H1 (cell line): ENCODE measurements around the gene PNPLA4. TPM values are rescaled to one million over a fixed set of nuclear protein-coding genes. Genes with fewer than 3 reads are reported as not detected.

Experiments
- CTCF ChIA-PET: fragments of 300-600 bp; sonication (Branson Sonifier 250); formaldehyde crosslinking; loops from one replicate; lab custom pipeline; 2021; ENCODE audit not compliant: partially characterized antibody; lab: Charles Lee
- POLR2A ChIA-PET: fragments of 300-600 bp; sonication (Branson Sonifier 250); formaldehyde crosslinking; loops from one replicate; lab custom pipeline; 2021; ENCODE audit warnings: inconsistent platforms; ENCODE audit not compliant: partially characterized antibody; lab: Charles Lee
- DNase-seq, 2 experiments: peaks; one replicate each; pipeline versions ENCODE4 v3.0.0 to v3.0.0-alpha.2; 2010 to 2022; ENCODE audit warnings: low spot score in 2 of 2, low read depth in 1 of 2, mixed read lengths in 1 of 2
- FAIRE-seq: peaks from 2 replicates; lab custom pipeline; 2011; peaks lifted over from hg19 to GRCh38; lab: Jason Lieb, UNC
- H2AFZ ChIP-seq: 2 replicates; pipeline ENCODE4 v1.8.1; 2012; ENCODE audit warnings: low read length, inconsistent platforms
- H2AK5ac ChIP-seq: 2 replicates; pipeline ENCODE4 v1.6.1; 2013; ENCODE audit warnings: low read depth, low read length
- H2BK120ac ChIP-seq: replicated peaks from 2 replicates; pipeline ENCODE3; 2013; ENCODE audit warnings: low read depth, low read length, inconsistent platforms
- H2BK12ac ChIP-seq: 2 replicates; pipeline ENCODE4 v1.6.1; 2013; ENCODE audit warnings: low read depth, low read length
- H2BK15ac ChIP-seq: 2 replicates; pipeline ENCODE4 v1.6.1; 2013; ENCODE audit warnings: low read length
- H2BK20ac ChIP-seq: 2 replicates; pipeline ENCODE4 v1.6.1; 2013; ENCODE audit warnings: low read length
- H2BK5ac ChIP-seq: 2 replicates; pipeline ENCODE4 v1.6.1; 2013; ENCODE audit warnings: low read depth, low read length
- H3K14ac ChIP-seq: 2 replicates; pipeline ENCODE4 v1.6.1; 2013; ENCODE audit warnings: inconsistent platforms; ENCODE audit not compliant: insufficient read length
- H3K18ac ChIP-seq: 2 replicates; pipeline ENCODE4 v1.6.1; 2013; ENCODE audit warnings: low read length; ENCODE audit errors: extremely low read depth
- H3K23ac ChIP-seq: 2 replicates; pipeline ENCODE4 v1.6.1; 2013; ENCODE audit warnings: inconsistent platforms; ENCODE audit not compliant: insufficient read length
- H3K23me2 ChIP-seq: 2 replicates; pipeline ENCODE4 v1.6.1; 2013; ENCODE audit warnings: low read depth, low read length
- H3K27ac ChIP-seq: 2 replicates; pipeline ENCODE4 v1.6.1; 2011; ENCODE audit warnings: low read depth, low read length, inconsistent platforms
- H3K27me3 ChIP-seq, 4 experiments: replicated peaks in 1 of 4; 1 replicate in 1 of 4; 2 replicates in 3 of 4; pipeline versions ENCODE4 v1.6.1 to v1.8.1; 2011 to 2013; ENCODE audit warnings: low read length in 3 of 4, mild to moderate bottlenecking in 3 of 4, inconsistent platforms in 2 of 4, mixed read lengths in 2 of 4, moderate library complexity in 1 of 4; ENCODE audit not compliant: control insufficient read depth in 3 of 4, insufficient read depth in 3 of 4; ENCODE audit errors: extremely low read depth in 1 of 4
- H3K36me3 ChIP-seq, 4 experiments: 2 replicates each; pipeline versions ENCODE4 v1.6.1 to v1.8.1; 2011 to 2013; ENCODE audit warnings: mild to moderate bottlenecking in 4 of 4, low read length in 3 of 4, moderate library complexity in 2 of 4, control low read depth in 1 of 4, inconsistent platforms in 1 of 4; ENCODE audit not compliant: insufficient read depth in 4 of 4, control insufficient read depth in 2 of 4
- H3K4ac ChIP-seq: replicated peaks from 2 replicates; pipeline ENCODE3; 2013; ENCODE audit warnings: low read length, low read depth, mixed read lengths, inconsistent platforms; ENCODE audit not compliant: insufficient read length
- H3K4me1 ChIP-seq, 4 experiments: replicated peaks in 1 of 4; 1 replicate in 1 of 4; 2 replicates in 3 of 4; pipeline versions ENCODE4 v1.6.1 to v1.8.1; 2011 to 2013; ENCODE audit warnings: low read length in 3 of 4, inconsistent platforms in 2 of 4, mixed read lengths in 1 of 4; ENCODE audit not compliant: insufficient read depth in 4 of 4, control insufficient read depth in 3 of 4
- H3K4me2 ChIP-seq, 2 experiments: 2 replicates each; pipeline versions ENCODE4 v1.6.1 to v1.8.1; 2011 to 2013; ENCODE audit warnings: low read depth in 2 of 2, low read length in 2 of 2, control low read depth in 1 of 2, inconsistent platforms in 1 of 2, mild to moderate bottlenecking in 1 of 2; ENCODE audit not compliant: insufficient read depth in 1 of 2
- H3K4me3 ChIP-seq, 4 experiments: fragments of 200-600, 300-600 bp in 1 of 4; sonication (generic), shearing (Covaris generic), sonication (Bioruptor Twin) in 1 of 4; 2 replicates each; pipeline versions ENCODE4 v1.5.1 to v1.8.1; 2011 to 2016; ENCODE audit warnings: low read length in 4 of 4, low read depth in 3 of 4, control low read depth in 2 of 4, inconsistent platforms in 2 of 4, mild to moderate bottlenecking in 2 of 4, mixed read lengths in 1 of 4, moderate library complexity in 1 of 4; ENCODE audit not compliant: insufficient read depth in 2 of 4; ENCODE audit errors: extremely low read depth in 1 of 4
- H3K56ac ChIP-seq: replicated peaks from 2 replicates; pipeline ENCODE3; 2013; ENCODE audit warnings: low read depth, mild to moderate bottlenecking, mixed read lengths, low read length, inconsistent platforms; ENCODE audit not compliant: insufficient read length
- H3K79me1 ChIP-seq: 2 replicates; pipeline ENCODE4 v1.6.1; 2013; ENCODE audit warnings: low read depth, low read length, control low read depth
- H3K79me2 ChIP-seq, 2 experiments: 2 replicates each; pipeline versions ENCODE4 v1.6.1 to v1.8.1; 2012 to 2013; ENCODE audit warnings: low read length in 2 of 2, mild to moderate bottlenecking in 2 of 2, inconsistent platforms in 1 of 2; ENCODE audit not compliant: insufficient read depth in 2 of 2, control insufficient read depth in 1 of 2
- H3K9ac ChIP-seq, 4 experiments: replicated peaks in 1 of 4; 1 replicate in 1 of 4; 2 replicates in 3 of 4; pipeline versions ENCODE4 v1.6.1 to v1.8.1; 2011 to 2013; ENCODE audit warnings: low read depth in 3 of 4, low read length in 3 of 4, control low read depth in 2 of 4, mild to moderate bottlenecking in 2 of 4, moderate library complexity in 2 of 4, inconsistent platforms in 1 of 4; ENCODE audit errors: extremely low read depth in 1 of 4
- H3K9me3 ChIP-seq, 2 experiments: 2 replicates each; pipeline versions ENCODE4 v1.6.1 to v1.8.1; 2012 to 2013; ENCODE audit warnings: mild to moderate bottlenecking in 2 of 2, moderate library complexity in 2 of 2, control low read depth in 1 of 2, inconsistent platforms in 1 of 2, low read depth in 1 of 2, low read length in 1 of 2, mixed read lengths in 1 of 2; ENCODE audit not compliant: insufficient read depth in 2 of 2
- H4K20me1 ChIP-seq, 2 experiments: replicated peaks in 1 of 2; 2 replicates each; pipeline versions ENCODE3 to v1.8.1; 2011 to 2013; ENCODE audit warnings: inconsistent platforms in 2 of 2, low read length in 2 of 2, mild to moderate bottlenecking in 1 of 2; ENCODE audit not compliant: insufficient read depth in 2 of 2, control insufficient read depth in 1 of 2
- H4K5ac ChIP-seq: 2 replicates; pipeline ENCODE4 v1.6.1; 2013; ENCODE audit warnings: low read length, low read depth, mixed read lengths, inconsistent platforms; ENCODE audit not compliant: insufficient read length
- H4K8ac ChIP-seq: 2 replicates; pipeline ENCODE4 v1.8.0; 2013; ENCODE audit warnings: mild to moderate bottlenecking, moderate library complexity, low read length, inconsistent platforms; ENCODE audit not compliant: insufficient read depth; ENCODE audit errors: extremely low read depth
- H4K91ac ChIP-seq: replicated peaks from 2 replicates; pipeline ENCODE3; 2013; ENCODE audit warnings: low read length, mixed read lengths, inconsistent platforms; ENCODE audit not compliant: insufficient read length
- BCL11A ChIP-seq, 2 experiments: IDR thresholded peaks; one replicate each; pipeline ENCODE4 v1.6.1; 2011; ENCODE audit warnings: low read depth in 2 of 2, low read length in 2 of 2, mild to moderate bottlenecking in 2 of 2
- BRCA1 ChIP-seq: IDR thresholded peaks from 2 replicates; pipeline ENCODE4 v1.6.1; 2012; ENCODE audit warnings: low read depth, low read length, improper control_type of control experiment
- CBX8 ChIP-seq: fragments of 300-800, 300-1000 bp; sonication (generic); IDR thresholded peaks from 2 replicates; pipeline ENCODE4 v1.7.1; 2016; ENCODE audit warnings: low read depth, low read length, borderline replicate concordance
- CEBPB ChIP-seq: IDR thresholded peaks from 2 replicates; pipeline ENCODE4 v1.6.1; 2012; ENCODE audit warnings: low read depth, low read length
- KDM1A ChIP-seq: fragments of 200-600, 300-600 bp; sonication (generic); IDR thresholded peaks from 2 replicates; pipeline ENCODE4 v1.7.1; 2016; ENCODE audit warnings: mild to moderate bottlenecking, low read length, borderline replicate concordance
- NRF1 ChIP-seq: IDR thresholded peaks from 2 replicates; pipeline ENCODE4 v1.6.1; 2011; ENCODE audit warnings: mild to moderate bottlenecking, low read depth, low read length, improper control_type of control experiment
- POLR2AphosphoS5 ChIP-seq: IDR thresholded peaks from 2 replicates; pipeline ENCODE4 v1.6.1; 2011; ENCODE audit warnings: low read depth, low read length
- RBBP5 ChIP-seq: IDR thresholded peaks from 2 replicates; pipeline ENCODE4 v1.7.1; 2012; ENCODE audit warnings: low read depth, mild to moderate bottlenecking, inconsistent platforms, low read length, moderate library complexity, borderline replicate concordance
- SP4 ChIP-seq: IDR thresholded peaks from 2 replicates; pipeline ENCODE4 v1.6.1; 2012; ENCODE audit warnings: low read length, inconsistent platforms
- SRF ChIP-seq: IDR thresholded peaks from 2 replicates; pipeline ENCODE4 v1.6.1; 2011; ENCODE audit warnings: mild to moderate bottlenecking, low read depth, low read length, moderate library complexity
- TBP ChIP-seq: IDR thresholded peaks from 2 replicates; pipeline ENCODE4 v1.6.1; 2011; ENCODE audit warnings: low read depth, low read length, improper control_type of control experiment
- YY1 ChIP-seq: IDR thresholded peaks from 2 replicates; pipeline ENCODE4 v1.6.1; 2011; ENCODE audit warnings: low read depth, mild to moderate bottlenecking, low read length
- WGBS, 2 experiments: shearing (Covaris generic) in 1 of 2; methylation state at CpG; one replicate each; pipeline versions ENCODE4 v1.1.6 to v1.1.7; 2013 to 2015; ENCODE audit warnings: low lambda C conversion rate in 2 of 2, mixed read lengths in 2 of 2, inconsistent platforms in 1 of 2, low coverage in 1 of 2, missing lambda C conversion rate in 1 of 2; ENCODE audit not compliant: insufficient replicate concordance in 2 of 2, insufficient coverage in 1 of 2, insufficient read length in 1 of 2; ENCODE audit errors: extremely low coverage in 1 of 2, missing lambda C conversion rate in 1 of 2; 5-methylcytosine and 5-hydroxymethylcytosine counted together
- polyA plus RNA-seq, 7 experiments: library from polyadenylated mRNA; depleted of rRNA in 3 of 7; stranded (reverse) in 5 of 7; unstranded in 2 of 7; fragments of >200 nt in 5 of 7; fragments of 200-250 nt in 2 of 7; gene quantifications; 1 replicate in 5 of 7; 2 replicates in 1 of 7; 4 replicates in 1 of 7; pipeline versions ENCODE4 v1.2.1 to v1.2.3, GENCODE V29; 2011 to 2013; ENCODE audit warnings: missing spikeins in 2 of 7, mixed read lengths in 2 of 7
- total RNA-seq: library from RNA; stranded (reverse); fragmentation: NEBNext Ultra II Directional; extraction: Animal tissue kit (Norgen Biotek cat#: 25700); gene quantifications from 2 replicates; pipeline ENCODE4 v1.2.1, GENCODE V29; 2021

PNPLA4 gene
- total and polyA plus RNA-seq, 2 of the 8 experiments (the other 6 are each of a cell fraction or from before 2014, with no cell fraction given): 14.3 to 18.2 TPM

DNA sequence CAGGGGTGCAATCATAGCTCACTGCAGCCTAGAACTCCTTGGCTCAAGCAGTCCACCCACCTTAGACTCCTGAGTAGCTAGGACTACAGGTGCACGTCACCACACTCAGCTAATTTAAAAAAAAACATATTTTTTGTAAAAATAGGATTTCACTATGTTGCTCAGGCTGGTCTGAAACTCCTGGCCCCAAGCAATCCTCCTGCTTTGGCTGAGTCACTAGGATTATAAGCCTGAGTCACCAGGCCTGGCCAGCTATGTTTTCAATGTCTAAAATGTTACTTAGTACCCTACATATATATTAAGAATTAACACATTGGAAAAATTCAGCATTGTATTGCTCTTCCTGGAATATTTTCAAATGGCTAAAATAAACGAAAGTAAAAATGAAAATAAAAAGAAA is 37.5 kb downstream of the PNPLA4 start:
- WGBS, 2 experiments: 95% methylated on average over 2 of the region's 2 CpGs; no CpG with 5 or more reads in 1 of the 2 experiments
- Histone ChIP-seq H4K8ac (no peak overlapping the region), H3K56ac (no peak overlapping the region), H4K91ac (no peak overlapping the region), H2BK20ac (no peak overlapping the region), H2BK15ac (no peak overlapping the region), H3K27ac (no peak overlapping the region), H3K9ac (no peak overlapping the region), H3K23ac (no peak overlapping the region), H3K23me2 (no peaks in the 10 kb centered on the region), H2BK120ac (no peak overlapping the region), H2BK5ac (no peak overlapping the region), H2BK12ac (no peak overlapping the region), H3K4me3 (no peak overlapping the region), H3K4me1 (no peaks in the 10 kb centered on the region), H3K79me1 (no peaks in the 10 kb centered on the region), H2AFZ (no peak overlapping the region), H3K9me3 (no peaks in the 10 kb centered on the region), H3K14ac (no peak overlapping the region), H3K18ac (no peak overlapping the region), H4K5ac (no peak overlapping the region), H3K36me3 (no peaks in the 10 kb centered on the region), H3K79me2 (no peaks in the 10 kb centered on the region), H2AK5ac (no peak overlapping the region), H3K27me3 (no peaks in the 10 kb centered on the region), H3K4me2 (no peak overlapping the region), H3K4ac (no peak overlapping the region), H4K20me1 (no peaks in the 10 kb centered on the region)
- CTCF ChIA-PET: no interaction called here
- POLR2A ChIA-PET: no interaction called here
- FAIRE-seq (no peak), DNase-seq (no peak)
- TF ChIP-seq BCL11A (IDR thresholded peaks at IDR 0.05; ENCODE audit: low read depth in 2 of 2, low read length in 2 of 2) (no peak), CEBPB (no peak), CBX8 (no peak), KDM1A (no peak), YY1 (no peak), POLR2AphosphoS5 (no peak), RBBP5 (no peak), SRF (no peak), BRCA1 (no peak), TBP (no peak), SP4 (no peak), NRF1 (no peak)
